Common myeloid progenitor, CD34-positive (primary cell): ENCODE measurements around the gene RNF180.

ENCODE experiments used
- CTCF ChIA-PET: fragments of 350-600 bp; sonication (Branson Sonifier 250); formaldehyde crosslinking; loops from one replicate; lab custom pipeline; 2021; ENCODE audit warnings: antibody characterized with exemption; lab: Charles Lee
- POLR2A ChIA-PET: fragments of 350-600 bp; sonication (Branson Sonifier 250); formaldehyde crosslinking; loops from one replicate; lab custom pipeline; 2021; ENCODE audit warnings: antibody characterized with exemption; lab: Charles Lee
- DNase-seq, 3 donors: peaks; one replicate each; pipeline versions ENCODE4 v3.0.0 to v3.0.0-alpha.2; 2013
- H3K27ac ChIP-seq, 2 experiments: 1 replicate in 1 of 2; 2 replicates in 1 of 2; pipeline ENCODE4 v1.7.0; 2013; ENCODE audit warnings: inconsistent platforms in 2 of 2, low read length in 2 of 2, mild to moderate bottlenecking in 2 of 2, low read depth in 1 of 2, moderate library complexity in 1 of 2; ENCODE audit not compliant: severe bottlenecking in 2 of 2, insufficient read depth in 1 of 2, poor library complexity in 1 of 2
- H3K27me3 ChIP-seq, 5 experiments: replicated peaks in 2 of 5; 1 replicate in 3 of 5; 2 replicates in 2 of 5; pipeline versions ENCODE4 v1.6.1 to v1.7.0; 2013; ENCODE audit warnings: low read length in 4 of 5, mild to moderate bottlenecking in 2 of 5, moderate library complexity in 2 of 5, inconsistent platforms in 1 of 5; ENCODE audit not compliant: insufficient read depth in 5 of 5, control insufficient read depth in 4 of 5
- H3K36me3 ChIP-seq, 4 experiments: 1 replicate in 2 of 4; 2 replicates in 2 of 4; pipeline versions ENCODE4 v1.6.1 to v1.7.0; 2013; ENCODE audit warnings: low read length in 3 of 4, control low read depth in 1 of 4, mild to moderate bottlenecking in 1 of 4; ENCODE audit not compliant: control insufficient read depth in 4 of 4, insufficient read depth in 4 of 4
- H3K4me1 ChIP-seq, 4 experiments: 1 replicate in 3 of 4; 2 replicates in 1 of 4; pipeline versions ENCODE4 v1.6.1 to v1.7.1; 2013; ENCODE audit warnings: low read length in 3 of 4, mild to moderate bottlenecking in 3 of 4, control low read depth in 1 of 4, inconsistent platforms in 1 of 4, moderate library complexity in 1 of 4; ENCODE audit not compliant: control insufficient read depth in 4 of 4, insufficient read depth in 4 of 4; ENCODE audit errors: control extremely low read depth in 1 of 4
- H3K4me3 ChIP-seq, 7 experiments: 1 replicate in 4 of 7; 2 replicates in 3 of 7; pipeline versions ENCODE4 v1.5.1 to v1.7.0; 2013; ENCODE audit warnings: mild to moderate bottlenecking in 7 of 7, low read length in 6 of 7, moderate library complexity in 6 of 7, inconsistent platforms in 2 of 7, low read depth in 2 of 7, control low read depth in 1 of 7; ENCODE audit not compliant: insufficient read depth in 4 of 7, control insufficient read depth in 1 of 7; ENCODE audit errors: extremely low read depth in 1 of 7
- H3K9me3 ChIP-seq, 5 experiments: 1 replicate in 4 of 5; 2 replicates in 1 of 5; pipeline versions ENCODE4 v1.6.1 to v1.7.1; 2013; ENCODE audit warnings: low read length in 4 of 5, mild to moderate bottlenecking in 2 of 5, inconsistent platforms in 1 of 5, low read depth in 1 of 5, moderate library complexity in 1 of 5; ENCODE audit not compliant: control insufficient read depth in 4 of 5, insufficient read depth in 2 of 5; ENCODE audit errors: control extremely low read depth in 1 of 5
- WGBS: methylation state at CpG from one replicate; pipeline ENCODE4 v1.1.5; 2013; ENCODE audit not compliant: insufficient coverage; 5-methylcytosine and 5-hydroxymethylcytosine counted together

RNF180 gene

GRCh38 chr5:64161420-64161819 lies 4.2 kb upstream of the RNF180 start:
- ChIA-PET CTCF (no interaction called here), POLR2A (no interaction called here)
- H3K4me1 ChIP-seq, result peaks cover 0 to 13% (median 5%) of the 10 kb centered on the region in 4 experiments
- 93% methylated on average over 3 of the region's 3 CpGs for WGBS
- no peak overlapping the region for H3K4me3 ChIP-seq
- H3K36me3 ChIP-seq, result no peaks in the 10 kb centered on the region
- DNase-seq, result no peak
- no peak overlapping the region for H3K27ac ChIP-seq
- no peaks in the 10 kb centered on the region for H3K9me3 ChIP-seq
- H3K27me3 ChIP-seq, result peaks cover 14 to 29% (median 20%) of the 10 kb centered on the region in 5 experiments

GRCh38 chr5:64163135-64163534 lies 2.5 kb upstream of the RNF180 start:
- CTCF ChIA-PET, result no interaction called here

GRCh38 chr5:64163746-64164145 lies 1.9 kb upstream of the RNF180 start:
- CTCF ChIA-PET, result no interaction called here
- DNase-seq, result peak in 1 of 3 donors; percentile 3
- Histone ChIP-seq H3K4me3 (no peak overlapping the region), H3K27me3 (peaks cover 14 to 47% (median 31%) of the 10 kb centered on the region in 5 experiments), H3K4me1 (peaks cover 0 to 13% (median 5%) of the 10 kb centered on the region in 4 experiments), H3K27ac (no peak overlapping the region), H3K9me3 (no peaks in the 10 kb centered on the region), H3K36me3 (no peaks in the 10 kb centered on the region)
- POLR2A ChIA-PET, result no interaction called here
- WGBS, result 100% methylated on average over 1 of the region's 4 CpGs

More at GRCh38 chr5:64163135-64163534, 2.5 kb upstream of the RNF180 start:
- no peak for DNase-seq
- Histone ChIP-seq H3K9me3 (no peaks in the 10 kb centered on the region), H3K4me1 (peaks cover 0 to 13% (median 5%) of the 10 kb centered on the region in 4 experiments), H3K4me3 (no peak overlapping the region), H3K36me3 (no peaks in the 10 kb centered on the region), H3K27me3 (peaks cover 14 to 44% (median 31%) of the 10 kb centered on the region in 5 experiments), H3K27ac (no peak overlapping the region)
- POLR2A ChIA-PET, result no interaction called here

GRCh38 chr5:64164166-64164565 lies 1.5 kb upstream of the RNF180 start:
- DNase-seq, result no peak
- ChIA-PET CTCF (no interaction called here), POLR2A (no interaction called here)
- WGBS, result no CpG with 5 or more reads among the region's 1 CpG
- no peak overlapping the region for H3K27ac ChIP-seq
- H3K27me3 ChIP-seq, result peaks cover 14 to 51% (median 31%) of the 10 kb centered on the region in 5 experiments
- peaks cover 0 to 13% (median 5%) of the 10 kb centered on the region in 4 experiments for H3K4me1 ChIP-seq
- H3K9me3 ChIP-seq, result no peaks in the 10 kb centered on the region
- no peak overlapping the region for H3K4me3 ChIP-seq
- no peaks in the 10 kb centered on the region for H3K36me3 ChIP-seq

- no peak overlapping the region for H3K27ac ChIP-seq
- DNase-seq, result peak in 1 of 3 donors; percentile 28
These were observed 513 bp upstream of the RNF180 start for GRCh38 chr5:64165160-64165499.

GRCh38 chr5:64166201-64166959 lies 737 bp downstream of the RNF180 start:
- H3K27ac ChIP-seq, result no peak overlapping the region
- ChIA-PET CTCF (interaction anchor here (1.1 kb wide), 1 partner anchor 21 kb away, joined by 4 read pairs; no protein-coding TSS in a partner anchor), POLR2A (no interaction called here)
- no peaks in the 10 kb centered on the region for H3K36me3 ChIP-seq
- 13% methylated on average over 12 of the region's 23 CpGs for WGBS
- H3K4me1 ChIP-seq, result peaks cover 0 to 13% (median 5%) of the 10 kb centered on the region in 4 experiments
- peak in 2 of 3 donors; percentile 42 to 46 for DNase-seq
- no peaks in the 10 kb centered on the region for H3K9me3 ChIP-seq
- peaks cover 14 to 54% (median 31%) of the 10 kb centered on the region in 5 experiments for H3K27me3 ChIP-seq
- peak overlapping the region; percentile 31 to 81 (median 57) for H3K4me3 ChIP-seq

More at GRCh38 chr5:64165160-64165499, 513 bp upstream of the RNF180 start:
- 41% methylated on average over 11 of the region's 11 CpGs for WGBS
- POLR2A ChIA-PET, result no interaction called here
- H3K4me1 ChIP-seq, result peaks cover 0 to 13% (median 5%) of the 10 kb centered on the region in 4 experiments
- H3K9me3 ChIP-seq, result no peaks in the 10 kb centered on the region
- CTCF ChIA-PET, result no interaction called here
- H3K27me3 ChIP-seq, result peaks cover 14 to 54% (median 31%) of the 10 kb centered on the region in 5 experiments
- no peaks in the 10 kb centered on the region for H3K36me3 ChIP-seq
- H3K4me3 ChIP-seq, result peak overlapping the region in 5 of 7 experiments; percentile 31 to 81 (median 63)

- POLR2A ChIA-PET, result interaction anchor here (0.7 kb wide), 1 partner anchor 954 kb away, joined by 3 read pairs; no protein-coding TSS in a partner anchor
- H3K9me3 ChIP-seq, result no peaks in the 10 kb centered on the region
- no peaks in the 10 kb centered on the region for H3K4me1 ChIP-seq
- CTCF ChIA-PET, result interaction anchor here (1.3 kb wide), 1 partner anchor 27 kb away, joined by 4 read pairs; no protein-coding TSS in a partner anchor
- H3K36me3 ChIP-seq, result no peaks in the 10 kb centered on the region
- WGBS, result no CpG with 5 or more reads among the region's 2 CpGs
- H3K27me3 ChIP-seq, result no peaks in the 10 kb centered on the region
- H3K4me3 ChIP-seq, result no peak overlapping the region
- DNase-seq, result no peak
- no peak overlapping the region for H3K27ac ChIP-seq
These were observed 10.7 kb downstream of the RNF180 start for GRCh38 chr5:64176301-64176700.
